Stimulated activated CD8-positive, alpha-beta memory T cell treated with anti-CD3 and anti-CD28 coated beads, Interleukin-4, amount 100 ng/mL, for 24 hours (primary cell): ENCODE results near the gene EVC2.

Source experiments
- DNase-seq: peaks from one replicate; pipeline ENCODE4 v3.0.0-alpha.2; 2020; ENCODE audit warnings: low read depth

Gene EVC2

DNA sequence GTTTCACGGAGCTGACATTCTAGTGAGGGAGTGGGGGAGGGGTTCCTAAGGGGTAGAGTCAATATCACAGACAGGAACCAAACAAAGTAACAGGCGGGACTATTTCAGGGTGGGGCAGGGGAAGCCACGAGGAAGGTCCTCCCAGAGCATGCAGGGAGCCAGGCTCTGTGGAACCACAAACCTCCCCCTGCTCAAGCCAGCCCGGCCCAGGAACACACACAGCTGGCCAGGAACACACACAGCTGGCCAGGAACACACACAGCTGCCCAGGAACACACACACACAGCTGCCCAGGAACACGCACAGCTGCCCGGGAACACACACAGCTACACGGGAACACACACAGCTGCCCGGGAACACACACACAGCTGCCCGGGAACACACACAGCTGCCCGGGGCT lies 24.8 kb downstream of the EVC2 start:
- DNase-seq: no peak

DNA sequence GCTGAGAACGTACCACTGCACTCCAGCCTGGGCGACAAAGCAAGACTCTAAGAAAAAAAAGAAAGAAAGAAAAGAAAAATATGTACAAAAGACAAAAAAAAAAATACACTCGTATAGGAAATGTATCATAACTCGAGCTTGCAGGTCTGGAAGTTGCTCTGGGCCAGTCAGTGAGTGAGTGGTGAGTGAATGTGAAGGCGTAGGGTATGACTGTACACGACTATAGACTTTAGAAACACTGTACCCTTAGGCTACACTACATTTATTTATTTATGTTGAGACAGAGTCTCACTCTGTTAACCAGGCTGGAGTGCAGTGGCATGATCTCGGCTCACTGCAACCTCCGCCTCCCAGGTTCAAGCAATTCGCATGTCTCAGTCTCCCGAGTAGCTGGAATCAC lies 29.4 kb downstream of the EVC2 start:
- DNase-seq: no peak

DNA sequence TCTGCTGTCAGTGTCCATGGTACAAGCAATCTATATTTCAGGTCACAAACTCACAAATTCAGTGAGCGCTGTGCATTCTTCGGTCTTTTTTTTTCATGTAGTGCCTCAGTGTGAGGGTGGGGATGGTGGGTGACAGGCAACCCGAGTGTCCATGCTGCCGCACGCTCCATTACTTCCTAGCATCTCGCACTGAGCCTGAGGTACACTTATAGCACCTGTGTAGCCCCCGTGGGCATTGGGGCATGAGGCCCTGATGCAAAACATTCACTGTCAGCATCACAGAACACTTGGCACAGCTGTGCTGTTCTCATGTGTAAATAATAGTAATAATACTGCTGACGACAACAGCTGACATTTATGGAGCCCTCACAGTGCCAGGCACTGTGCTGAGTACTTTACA lies 31.6 kb downstream of the EVC2 start:
- no peak for DNase-seq

DNA sequence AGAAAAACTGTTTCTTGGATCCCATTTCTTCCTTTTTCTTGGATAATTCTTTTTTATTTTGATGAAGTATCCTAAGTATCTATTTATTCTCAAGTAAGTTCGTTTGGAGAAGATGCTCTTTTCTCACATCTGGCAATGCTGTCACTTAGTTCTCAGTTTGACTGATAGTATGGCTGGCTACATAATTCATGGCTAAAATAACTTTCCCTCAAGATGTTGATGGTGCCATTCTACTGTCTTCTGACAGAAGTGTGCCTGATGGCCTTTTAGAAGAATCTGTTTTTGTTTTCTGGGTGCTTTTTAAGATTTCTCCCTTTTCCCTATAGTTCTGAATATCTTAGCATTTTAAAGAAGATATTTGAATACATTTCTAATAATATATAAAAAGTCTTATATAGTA lies 41.6 kb downstream of the EVC2 start:
- DNase-seq: no peak

DNA sequence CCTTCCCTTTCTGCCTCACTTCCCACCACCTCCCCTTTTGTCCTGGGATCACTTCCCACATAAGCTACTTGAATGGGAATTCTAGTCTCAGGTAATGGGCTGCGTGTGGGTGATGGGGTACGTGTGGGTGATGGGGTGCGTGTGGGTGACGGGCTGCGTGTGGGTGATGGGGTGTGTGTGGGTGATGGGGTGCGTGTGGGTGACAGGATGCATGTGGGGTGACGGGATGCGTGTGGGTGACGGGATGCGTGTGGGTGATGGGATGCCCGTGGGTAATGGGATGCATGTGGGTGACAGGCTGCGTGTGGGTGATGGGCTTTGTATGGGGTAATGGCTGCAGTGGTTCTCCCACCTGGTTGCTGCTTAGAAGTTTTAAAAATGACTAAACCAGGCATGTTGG lies 43.6 kb downstream of the EVC2 start:
- no peak for DNase-seq

DNA sequence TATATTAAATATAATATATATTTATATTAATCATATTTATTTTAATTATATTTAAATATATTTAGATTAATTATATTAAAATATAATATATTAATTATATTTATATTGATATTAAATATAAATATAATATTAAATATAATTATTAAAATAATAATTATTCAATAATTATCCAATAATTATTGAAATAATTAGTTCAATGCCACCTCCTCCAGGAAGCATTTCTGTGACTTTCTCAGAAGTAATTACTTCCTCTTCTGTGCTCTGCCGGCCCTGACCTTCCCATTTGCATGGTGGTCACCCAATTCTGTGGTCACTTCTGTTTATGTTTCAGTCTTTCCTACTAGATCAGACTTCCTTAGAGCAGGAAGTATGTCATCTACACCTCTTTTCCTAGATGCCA lies 45.8 kb downstream of the EVC2 start:
- no peak for DNase-seq

DNA sequence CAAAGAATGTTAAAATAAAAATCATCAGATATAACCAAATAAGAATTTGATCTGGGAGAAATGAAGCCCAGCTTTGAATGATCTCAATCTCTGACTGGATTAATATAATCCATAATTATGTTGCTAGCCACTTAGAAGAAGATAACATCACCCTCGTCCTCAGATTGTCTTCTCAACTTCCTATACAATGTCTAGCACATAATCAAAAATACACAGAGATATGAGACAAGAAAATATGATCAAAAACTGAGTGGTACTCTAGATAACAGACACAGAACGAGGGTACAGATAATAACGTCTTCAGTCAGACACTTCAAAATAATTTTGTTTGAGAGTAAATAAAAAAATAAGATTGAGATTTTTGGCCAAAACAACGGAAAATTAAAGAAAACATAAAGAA lies 47.1 kb downstream of the EVC2 start:
- no peak for DNase-seq

DNA sequence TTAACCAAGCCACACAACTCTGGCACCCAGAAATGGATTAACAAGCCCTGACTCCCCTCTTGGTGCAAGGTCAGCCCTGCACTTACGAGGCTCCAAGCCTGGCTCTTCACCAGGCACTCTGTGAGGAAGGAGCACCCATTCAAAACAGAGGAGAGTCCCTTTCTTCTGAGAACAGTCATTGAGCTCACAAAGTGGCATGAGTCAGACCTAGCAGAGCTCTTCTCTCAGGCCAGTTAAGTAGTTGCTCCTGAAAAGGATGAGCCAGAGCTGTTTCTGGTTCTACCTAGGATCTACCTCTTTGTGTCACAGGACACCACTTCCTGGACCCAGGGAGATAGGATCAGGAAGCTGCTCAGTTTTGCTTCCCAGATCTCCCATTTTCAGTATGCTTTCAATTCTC lies 48.2 kb downstream of the EVC2 start:
- no peak for DNase-seq

DNA sequence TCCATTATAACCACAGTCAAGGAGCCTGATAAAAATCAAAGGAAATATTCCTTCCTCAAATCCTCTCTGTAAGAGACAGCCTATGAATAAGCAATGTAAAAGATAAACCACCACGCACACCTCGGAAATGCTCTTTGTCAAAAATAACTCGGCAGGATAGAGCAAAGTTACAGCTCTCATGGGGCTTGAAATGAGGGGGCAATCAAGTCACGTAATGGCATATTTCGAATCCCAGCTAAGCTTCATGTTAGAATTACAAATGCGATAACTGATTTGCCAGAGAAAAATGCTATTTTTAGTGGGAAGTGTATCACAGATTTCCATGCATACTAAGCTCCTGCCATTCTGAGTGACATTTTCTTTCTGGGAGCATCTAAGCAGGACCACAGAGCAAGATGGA lies 49.4 kb downstream of the EVC2 start:
- no peak for DNase-seq

DNA sequence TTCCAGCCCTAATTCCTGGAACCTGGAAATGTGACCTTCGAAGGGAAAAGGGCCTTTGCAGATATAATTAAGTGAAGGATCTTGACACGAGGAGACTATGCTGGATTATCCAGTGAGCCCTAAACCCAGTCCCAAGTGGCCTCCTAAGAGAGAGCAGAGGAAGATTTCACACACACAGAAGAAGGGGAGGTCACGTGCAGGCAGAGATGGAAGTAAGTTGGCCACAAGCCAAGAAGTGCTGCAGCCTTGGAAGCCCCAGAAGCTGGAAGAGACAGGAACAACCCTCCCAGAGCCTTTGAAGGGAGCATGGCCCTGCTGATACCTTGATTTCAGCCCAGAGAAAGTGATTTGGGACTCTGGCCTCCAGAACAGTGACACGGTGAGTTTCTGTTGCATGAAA lies 51.9 kb downstream of the EVC2 start:
- no peak for DNase-seq

DNA sequence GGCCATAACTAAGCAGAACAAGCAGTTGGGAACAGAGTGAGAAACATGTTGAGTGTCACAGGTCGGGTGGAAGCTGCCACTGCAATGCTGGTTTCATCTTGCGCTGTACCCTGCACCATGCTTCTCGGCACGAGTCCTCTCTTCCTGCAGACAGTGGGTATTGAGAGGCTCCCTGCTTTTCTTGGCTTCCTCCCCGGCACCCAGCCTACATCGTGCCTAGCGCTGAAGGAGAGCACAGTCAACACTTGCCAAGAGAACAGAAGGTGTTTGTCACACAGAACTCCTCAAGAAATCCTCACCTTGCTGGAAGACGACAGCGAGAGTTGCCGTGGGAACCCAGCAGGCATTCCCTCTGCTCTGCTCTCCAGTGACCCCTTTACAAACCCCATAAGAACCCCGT lies 53.6 kb downstream of the EVC2 start:
- no peak for DNase-seq

DNA sequence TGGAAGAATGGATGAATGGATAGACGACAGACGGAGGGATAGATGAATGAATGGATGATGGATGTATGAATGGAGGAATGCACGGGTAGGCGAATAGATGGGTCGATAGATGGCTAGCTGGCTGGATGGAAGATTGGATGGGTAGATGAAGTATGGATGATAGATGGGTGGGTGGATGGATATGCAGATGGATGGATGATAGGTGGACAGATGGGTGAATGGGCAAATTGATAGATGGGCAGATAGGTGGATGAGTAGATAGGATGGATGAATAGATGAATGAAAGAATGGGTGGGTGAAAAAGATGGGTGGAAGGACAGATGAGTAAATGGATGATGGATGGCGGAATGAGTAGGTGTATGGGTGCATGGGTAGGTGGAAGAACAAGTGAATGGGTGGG lies 57.3 kb downstream of the EVC2 start:
- DNase-seq: no peak

DNA sequence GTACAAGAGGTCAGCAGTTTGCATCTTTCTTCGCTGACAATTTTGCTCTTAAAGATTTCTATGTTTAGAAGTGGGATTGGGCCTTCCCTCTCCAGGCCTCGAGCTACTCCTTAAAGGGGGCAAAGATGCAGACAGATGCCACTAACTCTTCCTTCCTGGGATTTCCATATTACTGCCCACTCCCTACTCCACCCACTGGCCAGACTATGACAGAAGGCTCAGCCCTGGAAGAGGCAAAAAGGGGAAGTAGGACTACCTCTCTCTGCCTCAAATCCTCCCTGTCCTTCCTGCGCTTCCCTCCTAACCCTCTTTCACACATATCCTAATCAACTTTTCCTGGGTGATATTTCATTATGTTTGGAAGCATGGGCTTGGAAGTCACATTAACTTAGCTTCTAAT lies 58.3 kb downstream of the EVC2 start:
- DNase-seq: no peak

DNA sequence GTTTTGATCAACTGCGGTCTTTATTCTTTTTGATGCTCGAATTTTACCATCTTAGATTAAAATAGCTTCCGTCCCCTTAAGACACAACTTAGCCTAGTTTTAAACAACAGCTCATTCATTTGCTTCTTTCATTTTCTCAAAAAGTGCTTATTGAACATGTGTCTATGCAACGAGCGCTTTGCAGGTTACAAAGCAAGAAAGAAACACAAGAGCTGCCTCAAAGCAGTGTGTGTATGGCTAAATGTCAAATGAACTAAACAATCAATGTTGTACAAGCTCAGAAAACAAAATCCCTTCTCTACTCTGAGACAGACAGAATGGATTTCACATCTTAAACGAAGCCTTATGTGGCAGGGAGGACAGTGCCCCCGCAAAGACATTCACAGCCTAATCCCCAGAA lies 61.0 kb downstream of the EVC2 start:
- no peak for DNase-seq

DNA sequence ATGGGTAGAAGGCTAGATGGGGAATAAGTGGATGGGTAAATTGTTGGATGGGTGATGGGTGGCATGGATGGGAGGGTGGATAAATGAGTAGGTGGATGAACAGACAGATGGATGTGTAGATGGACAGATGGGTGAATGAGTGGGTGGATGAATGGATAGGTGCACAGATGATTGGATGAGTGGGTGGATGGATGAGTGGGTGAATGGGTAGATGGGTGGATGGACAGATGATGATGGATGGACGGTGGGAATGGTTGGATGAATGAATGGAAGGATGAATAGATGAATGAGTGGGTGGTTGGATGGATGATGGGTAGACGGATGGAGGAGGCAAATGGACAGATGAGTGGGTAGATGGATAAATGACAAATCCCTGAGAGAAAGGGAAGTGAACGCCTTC lies 68.3 kb downstream of the EVC2 start:
- DNase-seq: no peak

DNA sequence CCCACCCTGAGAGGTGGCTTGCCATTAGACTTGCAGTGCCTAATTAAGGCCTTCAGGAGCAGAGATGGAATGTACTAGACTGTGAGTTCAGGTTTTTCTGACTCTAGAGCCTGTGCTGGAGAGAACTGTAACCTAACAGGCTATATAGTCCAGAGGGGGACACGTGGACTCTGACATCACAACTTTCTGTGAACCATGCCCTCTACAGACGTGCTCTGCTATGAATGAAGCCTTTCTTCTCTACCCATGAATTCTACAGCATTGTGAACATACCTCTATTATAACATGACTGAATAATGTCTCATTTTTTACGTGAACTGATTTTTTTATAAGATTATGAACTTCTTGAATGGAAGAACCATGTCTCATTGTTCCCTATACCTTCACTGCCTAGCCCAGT lies 68.8 kb downstream of the EVC2 start:
- no peak for DNase-seq

DNA sequence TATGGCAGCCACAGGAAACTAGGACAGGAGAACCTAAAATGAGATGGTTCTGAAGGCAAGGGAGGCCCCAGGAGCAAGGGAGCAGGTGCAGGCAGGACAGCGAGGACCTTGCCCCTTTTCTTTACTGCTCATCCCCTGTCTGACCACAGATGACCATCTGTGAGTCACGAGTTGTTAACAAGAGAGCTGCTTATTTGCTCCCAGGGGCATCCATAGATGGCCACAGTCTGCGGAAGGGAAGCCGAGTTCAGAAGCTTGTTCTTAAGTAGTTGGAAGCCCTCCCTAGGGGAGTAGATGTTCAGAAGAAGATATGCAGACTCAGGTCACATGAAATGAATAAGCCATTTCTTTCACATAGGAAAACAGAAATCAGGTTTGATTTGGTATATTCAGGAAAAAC lies 69.4 kb downstream of the EVC2 start:
- DNase-seq: no peak

DNA sequence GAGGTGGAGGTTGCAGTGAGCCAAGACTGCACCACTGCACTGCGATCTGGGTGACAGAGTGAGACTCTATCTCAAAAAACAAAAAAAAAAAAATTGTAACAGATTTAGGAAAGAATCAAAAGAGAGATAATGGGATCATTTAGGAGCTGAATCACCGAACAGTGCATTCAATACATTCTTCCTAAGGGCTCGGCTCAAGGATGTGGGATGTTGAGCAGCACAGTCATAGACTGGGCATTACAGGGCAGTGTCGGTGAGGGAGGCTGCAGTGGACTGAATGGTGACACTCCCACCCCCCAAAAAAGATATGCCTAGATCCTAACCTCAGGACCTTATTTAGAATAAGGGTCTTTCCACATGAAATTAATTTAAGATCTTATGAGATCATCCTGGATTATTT lies 70.0 kb downstream of the EVC2 start:
- no peak for DNase-seq

DNA sequence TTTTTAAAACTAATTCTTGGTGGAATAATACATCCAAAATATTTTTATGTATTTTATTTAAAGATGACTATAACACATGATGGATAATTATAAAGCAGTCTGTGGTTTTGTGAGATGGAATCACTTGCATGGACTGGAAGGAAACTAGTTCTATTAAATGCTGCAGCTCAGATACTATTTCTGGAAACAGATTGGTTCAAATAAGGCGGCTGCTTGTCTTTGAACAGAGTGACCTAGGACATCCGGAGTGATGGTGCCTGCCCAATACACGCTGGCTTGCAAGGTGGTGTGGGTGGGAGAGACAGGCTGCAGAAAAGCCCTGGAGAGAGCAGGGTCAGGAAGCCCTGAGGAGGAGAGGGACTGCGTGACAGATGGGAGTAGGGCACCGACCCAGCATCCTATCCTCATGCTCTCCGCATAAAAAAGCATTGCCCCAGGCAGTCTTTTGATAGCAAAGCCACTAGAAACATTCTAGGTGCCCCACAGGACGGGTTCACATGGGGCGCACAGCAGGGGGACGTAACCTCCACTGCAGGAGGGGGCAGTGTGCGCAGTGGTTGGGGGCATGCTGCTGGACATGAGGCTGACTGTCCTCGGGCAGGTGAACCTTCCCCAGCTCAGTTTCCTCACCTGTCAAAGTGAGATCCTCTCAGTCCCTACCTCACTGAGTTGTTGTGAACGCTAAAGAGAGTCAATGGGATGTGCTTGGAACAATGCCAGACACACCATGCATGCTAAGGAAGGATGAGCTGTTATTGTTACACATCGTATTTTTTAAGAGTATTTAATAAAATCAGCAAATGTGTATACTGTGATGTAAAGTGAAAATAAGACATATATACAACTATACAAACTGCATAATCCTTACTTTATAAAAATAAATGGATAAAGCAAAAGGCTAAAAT lies 71.3 kb downstream of the EVC2 start:
- DNase-seq: no peak

DNA sequence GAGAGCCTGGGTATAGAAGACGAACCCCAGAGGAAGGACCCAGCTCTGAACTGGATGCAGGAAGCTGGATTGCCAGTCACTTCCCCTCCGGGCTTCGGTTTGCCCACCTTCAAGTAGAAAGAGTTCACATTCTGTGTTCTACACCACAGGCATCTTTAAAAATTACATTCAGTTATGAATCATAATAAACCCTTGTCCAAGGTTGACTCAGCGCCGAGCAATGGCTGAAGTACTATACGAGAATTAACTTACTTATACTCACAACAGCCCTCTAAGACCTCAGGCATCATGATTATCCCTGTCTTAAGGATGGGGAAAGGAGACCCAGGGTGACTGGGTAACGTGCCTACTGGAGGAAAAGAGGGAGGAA lies 72.5 kb downstream of the EVC2 start:
- DNase-seq: no peak

DNA sequence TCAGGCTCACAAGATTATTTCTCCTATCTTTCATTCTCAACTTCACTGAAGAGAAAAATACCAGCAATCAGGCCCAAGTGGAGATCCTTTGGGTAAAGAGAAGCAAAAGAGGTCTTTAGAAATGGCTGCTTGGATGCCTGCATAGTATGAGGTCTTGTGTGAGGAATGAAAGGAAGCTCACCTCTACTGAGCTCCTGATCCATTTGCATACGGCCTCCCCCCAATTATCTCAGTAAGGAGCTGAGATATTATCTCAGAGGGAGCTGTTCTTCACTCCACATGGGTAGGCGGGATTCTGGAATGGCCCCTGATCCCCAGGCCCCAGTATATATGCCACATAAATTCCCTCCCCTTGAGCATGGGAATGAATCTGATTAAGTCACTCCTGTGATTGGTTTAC lies 75.8 kb downstream of the EVC2 start:
- no peak for DNase-seq

DNA sequence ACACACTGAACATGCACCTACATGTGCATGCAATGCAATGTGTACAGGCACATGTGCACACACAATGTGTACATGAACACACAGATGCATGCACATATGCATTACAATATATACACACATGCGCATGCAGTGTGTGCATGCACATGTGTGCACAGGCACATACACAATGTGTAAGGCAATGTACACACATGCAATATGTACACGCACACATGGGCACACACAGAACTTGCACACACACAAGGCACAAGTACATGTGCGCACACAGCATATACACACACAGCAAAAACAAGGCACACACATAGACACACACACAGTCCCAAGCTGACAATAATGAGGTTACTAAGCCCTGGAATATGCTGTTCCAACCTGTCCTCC lies 76.3 kb downstream of the EVC2 start:
- DNase-seq: no peak

DNA sequence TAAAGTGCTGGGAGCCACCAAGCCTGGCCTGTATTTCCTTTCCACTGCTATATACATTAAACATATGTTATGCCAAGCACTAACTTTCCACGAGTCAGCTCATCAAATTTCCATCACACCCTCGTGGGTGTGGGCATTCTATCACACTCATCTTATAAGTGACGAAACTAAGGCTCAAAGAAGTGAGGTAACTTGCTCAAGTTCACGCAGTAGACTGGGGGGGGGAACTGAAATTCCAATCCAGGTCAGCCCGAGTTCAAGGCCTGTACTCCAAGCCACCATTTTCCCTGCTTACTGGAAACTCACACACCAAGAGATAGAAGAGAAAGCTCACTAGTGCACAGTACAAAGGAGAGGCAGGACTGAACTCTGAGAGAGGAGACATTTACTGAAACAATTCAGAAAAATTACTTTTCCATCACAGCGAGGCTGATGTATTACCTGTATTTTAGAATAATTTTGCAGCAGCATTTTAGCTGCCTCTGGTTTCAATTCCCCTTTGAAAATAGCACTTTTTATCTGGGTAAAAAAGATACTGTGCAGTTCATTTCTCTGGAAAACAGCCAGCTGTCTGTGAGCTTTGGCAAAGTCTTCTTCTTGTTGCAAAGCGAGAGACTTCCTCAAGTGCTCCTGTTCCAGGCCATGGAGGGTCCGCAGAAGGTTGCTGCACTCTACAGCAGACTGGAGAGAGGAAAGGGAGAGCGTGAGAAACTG lies 76.8 kb downstream of the EVC2 start:
- no peak for DNase-seq

DNA sequence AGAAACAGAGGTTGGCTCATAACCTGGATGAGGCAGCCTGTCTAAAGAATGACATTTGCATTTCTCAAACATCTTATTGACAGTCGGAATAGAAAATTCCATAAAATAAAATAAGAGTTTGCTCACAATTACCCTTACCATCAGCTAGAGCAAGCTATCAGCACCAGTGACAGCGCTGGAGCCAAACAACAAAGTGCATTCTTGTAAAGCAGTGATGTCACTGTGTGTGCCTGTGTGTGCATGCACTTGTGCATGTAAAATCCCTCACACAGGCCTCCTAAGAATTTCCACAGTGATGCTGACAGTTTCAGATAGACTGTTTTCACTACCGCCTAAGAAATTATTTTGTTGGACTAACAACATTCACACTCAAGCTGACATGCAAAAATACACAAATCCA lies 77.6 kb downstream of the EVC2 start:
- DNase-seq: no peak
